ENCODE measurements around the gene THSD7A. TPM values are rescaled to one million over a fixed set of nuclear protein-coding genes. Genes with fewer than 3 reads are reported as not detected.

Gene THSD7A
- total RNA-seq, 1 experiment from 2014 or later = 0.64 TPM

DNA sequence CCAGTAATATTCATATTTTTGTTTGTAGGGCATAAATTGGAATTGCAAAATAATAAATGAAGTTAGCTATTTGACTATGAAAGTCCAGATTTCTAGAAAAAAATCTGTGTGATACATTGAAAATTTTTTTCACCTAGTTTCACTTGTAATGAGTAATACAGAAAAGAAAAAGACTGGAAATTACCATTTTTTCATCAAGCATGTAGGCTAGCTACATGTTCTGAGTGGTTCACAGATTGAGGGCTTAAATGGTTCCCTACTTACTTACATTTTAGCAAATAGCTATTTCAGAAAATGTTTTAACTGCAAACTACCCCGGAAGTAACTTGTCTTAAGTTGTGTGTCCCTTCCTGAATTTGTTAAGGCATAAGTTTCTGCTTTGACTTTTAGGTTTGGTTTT lies 462.3 kb downstream of the THSD7A start:
- Histone ChIP-seq H3K4me3 (ENCODE audit: low read depth, low read length, poor library complexity, severe bottlenecking) (no peak overlapping the region), H3K27me3 (replicated peaks; ENCODE audit: insufficient read depth, low read depth, low read length, poor library complexity) (peaks cover 5% of the 10 kb centered on the region), H3K36me3 (ENCODE audit: insufficient read depth, low read length, poor library complexity, severe bottlenecking) (no peaks in the 10 kb centered on the region), H3K27ac (ENCODE audit: low read depth, low read length, poor library complexity, severe bottlenecking) (no peak overlapping the region), H3K9me3 (ENCODE audit: low read depth, low read length, poor library complexity, severe bottlenecking) (no peaks in the 10 kb centered on the region), H3K4me1 (ENCODE audit: insufficient read depth, low read length, poor library complexity, severe bottlenecking) (no peaks in the 10 kb centered on the region)
- intact Hi-C loops (cut with micrococcal nuclease; ENCODE audit: unreplicated experiment) = loop anchor here (5.0 kb wide), 1 partner anchor 463 kb away; the partner anchor contains the start of gene THSD7A
- DNase-seq (ENCODE audit: low spot score) = no peak
- TF ChIP-seq EZH2 (IDR thresholded peaks at IDR 0.05; ENCODE audit: borderline replicate concordance, low read depth, low read length, poor library complexity, severe bottlenecking) (no peak), CTCF (conservative IDR thresholded peaks at IDR 0.05; ENCODE audit: low read depth, low read length) (no peak)
- ChIA-PET POLR2A (ENCODE audit: low non-redundant PET) (no interaction called here), CTCF (no interaction called here)
- BruUV-seq (replicated peaks) = no TSS peak

GRCh38 chr7:11366118-11366517 lies 465.9 kb downstream of the THSD7A start:
- no peak overlapping the region for H3K27ac ChIP-seq (ENCODE audit: low read depth, low read length, poor library complexity, severe bottlenecking)
- CTCF ChIA-PET = no interaction called here
- BruUV-seq (replicated peaks) = no TSS peak

GRCh38 chr7:11358637-11359036 lies 473.4 kb downstream of the THSD7A start:
- TF ChIP-seq EZH2 (IDR thresholded peaks at IDR 0.05; ENCODE audit: borderline replicate concordance, low read depth, low read length, poor library complexity, severe bottlenecking) (no peak), CTCF (conservative IDR thresholded peaks at IDR 0.05; ENCODE audit: low read depth, low read length) (no peak)
- BruUV-seq (replicated peaks) = no TSS peak
- CTCF ChIA-PET = no interaction called here
- intact Hi-C loops (cut with micrococcal nuclease; ENCODE audit: unreplicated experiment) = loop anchor here (5.0 kb wide), 1 partner anchor 51 kb away; no protein-coding TSS in a partner anchor
- Histone ChIP-seq H3K9me3 (ENCODE audit: low read depth, low read length, poor library complexity, severe bottlenecking) (no peaks in the 10 kb centered on the region), H3K27ac (ENCODE audit: low read depth, low read length, poor library complexity, severe bottlenecking) (no peak overlapping the region), H3K27me3 (replicated peaks; ENCODE audit: insufficient read depth, low read depth, low read length, poor library complexity) (peaks cover 9% of the 10 kb centered on the region), H3K4me3 (ENCODE audit: low read depth, low read length, poor library complexity, severe bottlenecking) (no peak overlapping the region), H3K4me1 (ENCODE audit: insufficient read depth, low read length, poor library complexity, severe bottlenecking) (no peaks in the 10 kb centered on the region), H3K36me3 (ENCODE audit: insufficient read depth, low read length, poor library complexity, severe bottlenecking) (no peaks in the 10 kb centered on the region)
- POLR2A ChIA-PET (ENCODE audit: low non-redundant PET) = no interaction called here
- no peak for DNase-seq (ENCODE audit: low spot score)

More at GRCh38 chr7:11366118-11366517, 465.9 kb downstream of the THSD7A start:
- Histone ChIP-seq H3K36me3 (ENCODE audit: insufficient read depth, low read length, poor library complexity, severe bottlenecking) (no peaks in the 10 kb centered on the region), H3K4me3 (ENCODE audit: low read depth, low read length, poor library complexity, severe bottlenecking) (no peak overlapping the region), H3K9me3 (ENCODE audit: low read depth, low read length, poor library complexity, severe bottlenecking) (no peaks in the 10 kb centered on the region), H3K4me1 (ENCODE audit: insufficient read depth, low read length, poor library complexity, severe bottlenecking) (no peaks in the 10 kb centered on the region), H3K27me3 (replicated peaks; ENCODE audit: insufficient read depth, low read depth, low read length, poor library complexity) (peaks cover 5% of the 10 kb centered on the region)
- POLR2A ChIA-PET (ENCODE audit: low non-redundant PET) = no interaction called here
- TF ChIP-seq EZH2 (IDR thresholded peaks at IDR 0.05; ENCODE audit: borderline replicate concordance, low read depth, low read length, poor library complexity, severe bottlenecking) (no peak), CTCF (conservative IDR thresholded peaks at IDR 0.05; ENCODE audit: low read depth, low read length) (no peak)
- DNase-seq (ENCODE audit: low spot score) = no peak
- intact Hi-C loops (cut with micrococcal nuclease; ENCODE audit: unreplicated experiment) = no loop called here
